HG02678 (cell line): ENCODE results near the gene OAS2.

ENCODE experiments used
- ATAC-seq: cut with Tn5 transposase; IDR thresholded peaks from one replicate; pipeline ENCODE4 v1.9.1; 2021; ENCODE audit warnings: mild to moderate bottlenecking, moderate library complexity; ENCODE audit not compliant: unreplicated experiment

OAS2 gene

GRCh38 chr12:113057565-113058485 lies 79.5 kb downstream of the OAS2 start:
- no peak for ATAC-seq

- ATAC-seq: no peak
These were observed 80.2 kb downstream of the OAS2 start for GRCh38 chr12:113058553-113058952.

GRCh38 chr12:113059071-113059595 lies 80.8 kb downstream of the OAS2 start:
- ATAC-seq: no peak

- ATAC-seq: no peak
These were observed 82.1 kb downstream of the OAS2 start for GRCh38 chr12:113060336-113060960.

- no peak for ATAC-seq
These were observed 82.9 kb downstream of the OAS2 start for GRCh38 chr12:113061061-113061694.
